IMR-90 (cell line): ENCODE data around the gene SCYL2. TPM values are rescaled to one million over a fixed set of nuclear protein-coding genes. Genes with fewer than 3 reads are reported as not detected.

Experiments
- ATAC-seq: fragments of 200-7000 bp; cut with Tn5 transposase; 2 replicates; pipeline ENCODE4 v1.9.1; 2020; ENCODE audit warnings: low read depth, mild to moderate bottlenecking, moderate library complexity
- BruUV-seq: library from RNA; stranded (reverse); fragments of 400-500 nt; replicated peaks from 2 replicates; lab custom pipeline; 2021; lab: Mats Ljungman, UMichigan
- CTCF ChIA-PET: fragments of 300-600 bp; formaldehyde crosslinking; extraction: SDS; loops from one replicate; lab custom pipeline; 2021; ENCODE audit warnings: antibody characterized with exemption; lab: Yijun Ruan, JAX
- POLR2A ChIA-PET: fragments of 300-600 bp; sonication (Branson Sonifier 250); formaldehyde crosslinking; loops from one replicate; lab custom pipeline; 2022; ENCODE audit warnings: antibody characterized with exemption; ENCODE audit not compliant: unreplicated experiment; lab: Charles Lee
- DNase-seq: peaks from one replicate; pipeline ENCODE4 v3.0.0; 2013
- H2AFZ ChIP-seq: replicated peaks from 2 replicates; pipeline ENCODE3; 2013; ENCODE audit warnings: low read length, mild to moderate bottlenecking; ENCODE audit not compliant: poor library complexity
- H2AK5ac ChIP-seq: 2 replicates; pipeline ENCODE4 v1.6.1; 2013; ENCODE audit warnings: low read depth, low read length, inconsistent platforms
- H2AK9ac ChIP-seq: replicated peaks from 2 replicates; pipeline ENCODE3; 2013; ENCODE audit warnings: mild to moderate bottlenecking, low read depth, low read length, moderate library complexity; ENCODE audit not compliant: poor library complexity
- H2BK120ac ChIP-seq: 2 replicates; pipeline ENCODE4 v1.6.1; 2013; ENCODE audit warnings: low read depth, low read length, inconsistent platforms
- H2BK15ac ChIP-seq: 3 replicates; pipeline ENCODE4 v1.6.1; 2013; ENCODE audit warnings: low read depth, low read length, inconsistent platforms
- H2BK20ac ChIP-seq: 2 replicates; pipeline ENCODE4 v1.6.1; 2013; ENCODE audit warnings: low read depth, mild to moderate bottlenecking, inconsistent platforms, low read length, moderate library complexity
- H2BK5ac ChIP-seq: 2 replicates; pipeline ENCODE4 v1.6.1; 2013; ENCODE audit warnings: mild to moderate bottlenecking, low read depth, low read length, inconsistent platforms; ENCODE audit not compliant: poor library complexity, severe bottlenecking
- H3K14ac ChIP-seq: replicated peaks from 2 replicates; pipeline ENCODE4 v1.6.1; 2013; ENCODE audit warnings: low read depth, low read length, inconsistent platforms
- H3K18ac ChIP-seq: 2 replicates; pipeline ENCODE4 v1.6.1; 2013; ENCODE audit warnings: low read depth, low read length, control low read depth
- H3K23ac ChIP-seq: 2 replicates; pipeline ENCODE4 v1.6.1; 2013; ENCODE audit warnings: low read depth, low read length, inconsistent platforms
- H3K27ac ChIP-seq: 2 replicates; pipeline ENCODE4 v1.5.1; 2013; ENCODE audit warnings: mild to moderate bottlenecking, control low read depth, low read length; ENCODE audit not compliant: insufficient read depth
- H3K27me3 ChIP-seq: 2 replicates; pipeline ENCODE4 v1.6.1; 2013; ENCODE audit warnings: low read length; ENCODE audit not compliant: control insufficient read depth, insufficient read depth
- H3K36me3 ChIP-seq: 2 replicates; pipeline ENCODE4 v1.6.1; 2013; ENCODE audit warnings: low read length, mixed read lengths; ENCODE audit not compliant: control insufficient read depth, insufficient read depth
- H3K4ac ChIP-seq: 2 replicates; pipeline ENCODE4 v1.6.1; 2013; ENCODE audit warnings: low read depth, low read length, inconsistent platforms
- H3K4me1 ChIP-seq: 2 replicates; pipeline ENCODE4 v1.6.1; 2013; ENCODE audit warnings: low read length, mixed read lengths; ENCODE audit not compliant: control insufficient read depth, insufficient read depth
- H3K4me2 ChIP-seq: 2 replicates; pipeline ENCODE4 v1.6.1; 2013; ENCODE audit warnings: low read depth, mild to moderate bottlenecking, control low read depth, low read length, moderate library complexity
- H3K4me3 ChIP-seq: 2 replicates; pipeline ENCODE4 v1.5.1; 2013; ENCODE audit warnings: low read depth, mild to moderate bottlenecking, control low read depth, low read length, moderate library complexity; ENCODE audit not compliant: insufficient read depth
- H3K56ac ChIP-seq: 2 replicates; pipeline ENCODE4 v1.6.1; 2013; ENCODE audit warnings: low read length, inconsistent platforms; ENCODE audit not compliant: insufficient read depth; ENCODE audit errors: extremely low read depth
- H3K79me1 ChIP-seq, 2 experiments: 2 replicates each; pipeline ENCODE4 v1.6.1; 2013; ENCODE audit warnings: low read length in 2 of 2, inconsistent platforms in 1 of 2, low read depth in 1 of 2
- H3K9ac ChIP-seq: 2 replicates; pipeline ENCODE4 v1.6.1; 2013; ENCODE audit warnings: low read depth, low read length, control low read depth
- H3K9me1 ChIP-seq: 2 replicates; pipeline ENCODE4 v1.6.1; 2013; ENCODE audit warnings: low read length, inconsistent platforms; ENCODE audit not compliant: insufficient read depth
- H3K9me3 ChIP-seq: 2 replicates; pipeline ENCODE4 v1.6.1; 2013; ENCODE audit warnings: low read length; ENCODE audit not compliant: control insufficient read depth, insufficient read depth
- H4K20me1 ChIP-seq: 2 replicates; pipeline ENCODE4 v1.6.1; 2013; ENCODE audit warnings: low read length, inconsistent platforms; ENCODE audit not compliant: insufficient read depth
- H4K5ac ChIP-seq: 2 replicates; pipeline ENCODE4 v1.6.1; 2013; ENCODE audit warnings: mild to moderate bottlenecking, low read depth, low read length, control low read depth
- H4K8ac ChIP-seq, 2 experiments: 2 replicates each; pipeline ENCODE4 v1.6.1; 2013; ENCODE audit warnings: low read depth in 2 of 2, low read length in 2 of 2, control low read depth in 1 of 2, inconsistent platforms in 1 of 2
- H4K91ac ChIP-seq: 2 replicates; pipeline ENCODE4 v1.6.1; 2013; ENCODE audit warnings: low read depth, low read length, inconsistent platforms; ENCODE audit not compliant: insufficient read depth
- BHLHE40 ChIP-seq: fragments of 150-350 bp; IDR thresholded peaks from 2 replicates; pipeline ENCODE4 v1.6.1; 2016; ENCODE audit warnings: mild to moderate bottlenecking, low read depth, low read length
- CEBPB ChIP-seq: IDR thresholded peaks from 2 replicates; pipeline ENCODE4 v1.6.1; 2012; ENCODE audit warnings: low read depth, low read length, improper control_type of control experiment
- CHD1 ChIP-seq: IDR thresholded peaks from 2 replicates; pipeline ENCODE4 v1.6.1; 2012; ENCODE audit warnings: low read depth, low read length, improper control_type of control experiment
- CTCF ChIP-seq: conservative IDR thresholded peaks from 2 replicates; pipeline ENCODE4 v1.5.1; 2012; ENCODE audit warnings: mild to moderate bottlenecking, low read depth, low read length, improper control_type of control experiment
- ELK1 ChIP-seq: fragments of 150-350 bp; IDR thresholded peaks from 2 replicates; pipeline ENCODE4 v1.6.1; 2016; ENCODE audit warnings: low read depth, mild to moderate bottlenecking, low read length, moderate library complexity, borderline replicate concordance
- FOS ChIP-seq: fragments of 150-350 bp; IDR thresholded peaks from 2 replicates; pipeline ENCODE4 v1.6.1; 2016; ENCODE audit warnings: low read depth, low read length
- MAFK ChIP-seq: IDR thresholded peaks from 2 replicates; pipeline ENCODE4 v1.6.1; 2012; ENCODE audit warnings: low read depth, low read length, improper control_type of control experiment
- MAZ ChIP-seq: IDR thresholded peaks from 2 replicates; pipeline ENCODE4 v1.6.1; 2012; ENCODE audit warnings: low read depth, mild to moderate bottlenecking, low read length, improper control_type of control experiment, moderate library complexity, borderline replicate concordance
- MXI1 ChIP-seq: IDR thresholded peaks from 2 replicates; pipeline ENCODE4 v1.6.1; 2012; ENCODE audit warnings: low read depth, mild to moderate bottlenecking, low read length, moderate library complexity, borderline replicate concordance
- NFE2L2 ChIP-seq: fragments of 150-350 bp; IDR thresholded peaks from 2 replicates; pipeline ENCODE4 v1.6.1; 2016; ENCODE audit warnings: low read depth, mild to moderate bottlenecking, low read length
- POLR2A ChIP-seq: IDR thresholded peaks from 2 replicates; pipeline ENCODE4 v1.6.1; 2012; ENCODE audit warnings: mild to moderate bottlenecking, low read depth, low read length
- RAD21 ChIP-seq: IDR thresholded peaks from 2 replicates; pipeline ENCODE4 v1.6.1; 2012; ENCODE audit warnings: low read length, improper control_type of control experiment
- RCOR1 ChIP-seq: IDR thresholded peaks from 2 replicates; pipeline ENCODE4 v1.6.1; 2012; ENCODE audit warnings: mild to moderate bottlenecking, low read length, improper control_type of control experiment; ENCODE audit not compliant: insufficient replicate concordance
- RFX5 ChIP-seq: IDR thresholded peaks from 2 replicates; pipeline ENCODE4 v1.8.0; 2012; ENCODE audit warnings: low read depth, mild to moderate bottlenecking, low read length, moderate library complexity
- SMC3 ChIP-seq: fragments of 150-350 bp; IDR thresholded peaks from 2 replicates; pipeline ENCODE4 v1.6.1; 2016; ENCODE audit warnings: low read depth, mild to moderate bottlenecking, antibody characterized with exemption, low read length, moderate library complexity
- USF2 ChIP-seq: fragments of 150-350 bp; IDR thresholded peaks from 2 replicates; pipeline ENCODE4 v1.6.1; 2017; ENCODE audit warnings: mild to moderate bottlenecking, antibody characterized with exemption, low read length, low read depth
- WGBS, 2 experiments: methylation state at CpG; one replicate each; pipeline versions ENCODE4 v1.1.5 to v1.1.7; 2013; ENCODE audit warnings: missing lambda C conversion rate in 2 of 2; ENCODE audit not compliant: insufficient read length in 1 of 2; ENCODE audit errors: extremely low coverage in 2 of 2; 5-methylcytosine and 5-hydroxymethylcytosine counted together
- dilution Hi-C: fragments of 300-500 bp; cut with HindIII; formaldehyde crosslinking; loops from one replicate; pipeline ENCODE4 v1.14.3; 2018; ENCODE audit warnings: low sequenced_read_pairs; ENCODE audit not compliant: unreplicated experiment
- in situ Hi-C: fragments of 300-500 bp; cut with MboI; formaldehyde crosslinking; loops from 3 replicates; pipeline ENCODE4 v1.14.3; 2019; ENCODE audit warnings: low sequenced_read_pairs, inconsistent platforms, mixed read lengths
- intact Hi-C: fragments of 100-400 bp; cut with micrococcal nuclease; formaldehyde crosslinking; loops from 2 replicates; pipeline ENCODE4 v1.10.0; 2022
- polyA plus RNA-seq, 3 experiments: library from polyadenylated mRNA; depleted of rRNA; stranded (reverse); fragments of >200 nt; gene quantifications; 2 replicates each; pipeline ENCODE4 v1.2.3, GENCODE V29; 2012; ENCODE audit warnings: low replicate concordance in 1 of 3
- total RNA-seq: library from RNA; depleted of rRNA; stranded (reverse); fragments of >200 nt; gene quantifications from 2 replicates; pipeline ENCODE4 v1.2.3, GENCODE V29; 2012

SCYL2 gene
- total and polyA plus RNA-seq, 2 of the 4 experiments (the other 2 are of a cell fraction): 15.3 to 52.0 TPM

GRCh38 chr12:100274291-100274690 is 7.3 kb downstream of the SCYL2 start:
- peaks cover 13% of the 10 kb centered on the region for H4K20me1 ChIP-seq
- ATAC-seq: no peak
- in situ Hi-C loops (no loop called here), intact Hi-C loops (no loop called here), dilution Hi-C loops (no loop called here)
- H2BK20ac ChIP-seq: no peak overlapping the region
- H2BK5ac ChIP-seq: no peak overlapping the region
- H3K9me3 ChIP-seq: no peaks in the 10 kb centered on the region
- no peak overlapping the region for H2AK9ac ChIP-seq
- no peak overlapping the region for H2AK5ac ChIP-seq
- DNase-seq: no peak
- H2BK120ac ChIP-seq: no peak overlapping the region
- no peak overlapping the region for H3K4me2 ChIP-seq
- H3K9ac ChIP-seq: no peak overlapping the region
- no peak overlapping the region for H3K4me3 ChIP-seq
- peaks cover 11 to 19% of the 10 kb centered on the region in 2 experiments; a peak in 3 of 4 replicates for H3K79me1 ChIP-seq
- ChIA-PET POLR2A (no interaction called here), CTCF (interaction anchor here (0.6 to 1.0 kb wide), 2 partner anchors 39 to 223 kb away, joined by 3 read pairs; no protein-coding TSS in a partner anchor)
- no peak overlapping the region for H2BK15ac ChIP-seq
- H3K56ac ChIP-seq: no peak overlapping the region
- H4K5ac ChIP-seq: no peak overlapping the region
- H3K4ac ChIP-seq: no peak overlapping the region
- peaks cover 3% of the 10 kb centered on the region; the same call in 1 of the 2 replicates for H3K9me1 ChIP-seq
- H4K8ac ChIP-seq: no peak overlapping the region
- H2AFZ ChIP-seq: no peak overlapping the region
- peaks cover 3% of the 10 kb centered on the region; the same call in 1 of the 2 replicates for H3K36me3 ChIP-seq
- no TSS peak for BruUV-seq
- no peak for TF ChIP-seq NFE2L2
- no peak for TF ChIP-seq MAZ
- TF ChIP-seq CHD1: no peak
- TF ChIP-seq FOS: no peak
- TF ChIP-seq MAFK: no peak
- no peak for TF ChIP-seq POLR2A
- TF ChIP-seq MXI1: no peak
- no peak for TF ChIP-seq SMC3
- no peak for TF ChIP-seq CEBPB
- no peak for TF ChIP-seq BHLHE40
- TF ChIP-seq CTCF: no peak
- TF ChIP-seq ELK1: no peak
- TF ChIP-seq USF2: no peak
- TF ChIP-seq RAD21: no peak
- no peak for TF ChIP-seq RFX5
- no peak for TF ChIP-seq RCOR1
- 0 out of 2 replicates have a peak, but pooled peaks cover 2% of the 10 kb centered on the region for H3K4me1 ChIP-seq
- H3K14ac ChIP-seq: no peak overlapping the region
- H4K91ac ChIP-seq: no peak overlapping the region
- no CpG with 5 or more reads among the region's 2 CpGs for WGBS, 2 experiments
- H3K18ac ChIP-seq: no peak overlapping the region
- no peaks in the 10 kb centered on the region for H3K27me3 ChIP-seq
- H3K27ac ChIP-seq: no peak overlapping the region
- H3K23ac ChIP-seq: no peak overlapping the region
